ENCODE data around the gene TMC8.
"Not testable (repeated sequence)": the region's sequence is repeated elsewhere in the genome, so short reads cannot be mapped to it uniquely, and the experiment has no call there.

TMC8 gene

GRCh38 chr17:78137392-78138203 lies 7.0 kb downstream of the TMC8 start:
- DNase-seq = peak; percentile 48

GRCh38 chr17:78138204-78139060 lies 7.9 kb downstream of the TMC8 start:
- DNase-seq = no peak

- not testable (repeated sequence) for DNase-seq
These were observed 9.2 kb downstream of the TMC8 start for GRCh38 chr17:78139861-78140168.

GRCh38 chr17:78140169-78141051 lies 9.8 kb downstream of the TMC8 start:
- peak; percentile 97 for DNase-seq

- no peak for DNase-seq
These were observed 11.0 kb downstream of the TMC8 start for GRCh38 chr17:78141437-78142118.

- no peak for DNase-seq
These were observed 11.7 kb downstream of the TMC8 start for GRCh38 chr17:78142119-78142861.

GRCh38 chr17:78143214-78144146 lies 12.9 kb downstream of the TMC8 start:
- DNase-seq = no peak

- DNase-seq = peak; percentile 74
These were observed 13.7 kb downstream of the TMC8 start for GRCh38 chr17:78144147-78144719.

GRCh38 chr17:78144736-78145641 lies 14.4 kb downstream of the TMC8 start:
- no peak for DNase-seq

- no peak for DNase-seq
These were observed 15.9 kb downstream of the TMC8 start for GRCh38 chr17:78146471-78146869.

GRCh38 chr17:78146881-78147280 lies 16.3 kb downstream of the TMC8 start:
- no peak for DNase-seq

- peak; percentile 78 for DNase-seq
These were observed 16.9 kb downstream of the TMC8 start for GRCh38 chr17:78147315-78147998.

GRCh38 chr17:78148286-78149016 lies 17.9 kb downstream of the TMC8 start:
- DNase-seq = no peak

GRCh38 chr17:78151514-78152008 lies 21.0 kb downstream of the TMC8 start:
- no peak for DNase-seq

GRCh38 chr17:78154903-78155811 lies 24.6 kb downstream of the TMC8 start:
- peak; percentile 81 for DNase-seq

GRCh38 chr17:78159575-78160158 lies 29.1 kb downstream of the TMC8 start:
- no peak for DNase-seq
